Measurements from ENCODE around the gene MESD.
"Not testable (repeated sequence)": the region's sequence is repeated elsewhere in the genome, so short reads cannot be mapped to it uniquely, and the experiment has no call there.

Gene MESD

DNA sequence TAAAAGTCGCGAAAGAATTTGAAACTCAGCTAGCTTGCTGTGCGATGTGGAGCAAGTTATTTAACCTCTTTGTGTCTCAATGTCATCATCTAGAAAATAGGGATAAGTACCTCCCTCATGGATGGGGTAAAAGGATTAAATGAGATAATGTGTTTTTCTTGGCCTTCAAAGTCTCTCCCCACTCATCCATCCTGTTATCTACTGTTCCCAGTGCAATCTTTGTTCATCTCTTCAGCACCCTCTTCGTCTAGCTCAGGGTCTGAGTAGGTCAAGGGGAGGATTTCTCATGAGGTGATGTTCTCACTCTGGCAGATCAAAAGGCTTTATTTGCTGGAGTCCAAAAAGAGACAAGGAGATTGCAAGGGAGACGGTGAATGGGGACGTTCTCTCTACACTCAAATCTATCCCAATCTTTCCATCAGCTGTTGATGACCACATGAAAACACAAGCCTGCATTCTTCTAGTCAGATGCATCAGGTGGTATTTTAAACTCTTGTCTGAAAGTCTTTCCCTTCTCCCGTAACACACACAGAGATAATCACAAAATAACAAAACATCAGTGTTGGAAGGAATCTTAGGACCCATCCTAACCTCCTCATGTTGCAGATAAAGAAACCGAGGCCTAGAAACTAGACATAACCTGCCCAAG, 1.3 kb downstream of the MESD start:
- no peak for DNase-seq

DNA sequence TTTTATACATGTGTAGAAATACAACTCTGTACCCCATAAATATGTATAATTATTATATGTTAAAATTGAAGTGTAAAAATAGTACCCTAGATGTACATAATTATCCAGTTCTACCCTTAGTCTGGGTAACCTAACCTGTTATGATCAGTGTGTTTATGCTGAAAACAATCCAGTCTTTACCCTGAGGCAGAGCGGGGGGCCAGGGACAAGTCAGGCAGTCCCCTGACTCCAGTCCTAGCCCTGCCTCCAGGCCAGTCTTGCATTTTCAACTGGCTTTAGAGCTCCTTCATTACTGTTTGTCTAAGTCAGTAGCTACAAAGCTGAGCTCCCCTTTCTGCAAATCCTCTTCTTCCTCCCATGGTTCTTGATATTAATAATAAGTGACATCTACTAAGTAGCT, 3.1 kb downstream of the MESD start:
- no peak for DNase-seq

DNA sequence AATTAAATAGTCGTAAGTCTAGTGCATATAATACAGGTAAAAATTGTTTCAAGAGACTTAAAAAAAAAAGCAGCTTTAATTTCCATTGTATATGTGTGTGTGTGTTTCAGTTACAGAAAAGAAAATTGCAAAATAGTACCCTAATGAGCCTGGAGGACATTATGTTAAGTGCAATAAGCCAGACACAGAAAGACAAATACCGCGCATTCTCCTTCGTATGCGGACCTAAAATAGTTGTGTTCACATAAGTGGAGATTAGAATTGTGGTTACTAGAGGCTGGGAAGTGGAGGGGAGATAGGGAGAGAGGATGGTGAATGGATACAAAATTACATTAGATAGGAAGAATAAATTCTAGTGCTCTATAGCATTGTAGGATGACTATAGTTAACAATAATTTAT, 3.6 kb downstream of the MESD start:
- DNase-seq = no peak

DNA sequence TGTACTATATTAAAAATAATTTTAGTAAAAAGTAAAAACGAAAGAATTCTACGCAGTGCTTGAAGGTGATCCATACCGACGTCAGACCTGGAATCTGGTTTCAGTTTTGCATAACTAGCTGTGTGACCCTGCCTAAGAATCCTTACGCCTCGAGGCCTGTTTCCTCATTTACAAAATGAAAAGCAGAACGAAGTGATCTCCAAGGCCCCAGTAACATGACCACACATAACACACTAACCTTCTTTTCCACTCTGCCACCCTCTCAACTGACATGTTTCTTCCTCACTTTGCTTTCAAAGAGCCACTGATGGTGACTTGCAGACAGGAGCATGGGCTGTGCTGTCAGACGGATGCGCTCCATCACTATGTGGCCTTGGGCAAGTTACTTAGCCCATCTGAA, 4.8 kb downstream of the MESD start:
- DNase-seq = no peak

DNA sequence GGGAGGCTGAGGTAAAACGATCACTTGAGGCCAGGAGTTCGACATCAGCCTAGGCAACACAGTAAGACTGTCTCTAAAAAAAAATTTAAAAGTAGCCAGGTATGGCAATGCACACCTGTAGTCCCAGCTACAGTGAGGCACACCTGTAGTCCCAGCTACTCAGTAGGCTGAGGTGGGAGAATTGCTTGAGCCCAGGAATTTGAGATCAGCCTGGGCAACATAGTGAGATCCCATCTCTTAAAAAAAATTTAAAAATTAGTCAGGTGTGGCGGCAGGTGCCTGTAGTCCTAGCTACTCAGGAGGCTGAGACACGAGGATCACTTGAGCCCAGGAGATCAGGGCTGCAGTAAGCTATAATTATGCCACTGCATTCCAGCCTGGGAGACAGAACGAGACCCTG, 6.8 kb downstream of the MESD start:
- no peak for DNase-seq

DNA sequence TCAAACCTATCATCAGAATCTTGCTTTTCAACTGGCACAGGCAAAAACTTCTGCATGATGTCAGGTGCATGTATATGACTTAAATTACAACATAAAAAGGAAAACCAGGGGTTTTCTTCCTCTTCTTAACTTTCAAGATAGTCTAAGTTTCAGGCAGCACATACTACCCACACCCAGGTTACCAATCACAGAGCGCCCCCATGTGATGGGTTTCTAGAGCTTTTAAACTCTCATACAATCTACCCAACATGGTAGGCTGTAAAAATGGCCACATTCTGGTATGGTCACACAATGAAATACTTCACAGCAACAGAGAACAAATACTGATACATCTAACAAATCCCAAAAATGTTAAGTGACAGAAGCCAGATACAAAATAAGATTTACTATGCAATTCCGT, 7.4 kb downstream of the MESD start:
- no peak for DNase-seq

DNA sequence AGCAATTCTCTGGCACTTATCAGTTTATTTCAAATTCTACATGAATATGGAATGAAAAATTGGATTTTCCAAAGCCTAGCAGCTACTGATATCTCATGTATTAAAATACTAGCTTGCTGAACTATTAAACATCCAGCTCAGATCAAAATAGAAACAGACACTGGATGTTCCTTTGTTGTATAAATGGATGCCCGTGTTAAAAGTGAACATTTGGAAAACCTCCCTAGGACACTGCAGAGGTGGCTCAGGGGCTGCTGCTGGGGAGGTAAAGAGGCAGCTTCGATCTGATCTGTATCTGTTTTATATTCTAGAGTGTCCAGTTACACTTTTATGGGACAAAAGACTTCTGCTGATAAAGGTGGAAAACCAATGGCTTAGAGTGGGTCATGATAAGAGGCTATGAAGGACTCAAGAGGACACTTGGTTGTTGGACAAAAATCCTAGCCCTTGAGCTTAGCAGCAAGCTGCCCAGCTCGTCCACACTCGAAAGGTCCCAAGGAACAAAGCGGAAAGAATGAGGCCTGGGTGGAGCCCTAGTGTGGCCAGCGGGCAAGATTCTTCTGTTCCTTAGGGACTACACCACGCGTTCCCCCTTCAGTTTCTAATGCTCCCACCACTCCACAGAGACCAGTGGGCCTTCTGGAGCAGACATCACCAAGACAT, 9.9 kb downstream of the MESD start:
- no peak for DNase-seq

DNA sequence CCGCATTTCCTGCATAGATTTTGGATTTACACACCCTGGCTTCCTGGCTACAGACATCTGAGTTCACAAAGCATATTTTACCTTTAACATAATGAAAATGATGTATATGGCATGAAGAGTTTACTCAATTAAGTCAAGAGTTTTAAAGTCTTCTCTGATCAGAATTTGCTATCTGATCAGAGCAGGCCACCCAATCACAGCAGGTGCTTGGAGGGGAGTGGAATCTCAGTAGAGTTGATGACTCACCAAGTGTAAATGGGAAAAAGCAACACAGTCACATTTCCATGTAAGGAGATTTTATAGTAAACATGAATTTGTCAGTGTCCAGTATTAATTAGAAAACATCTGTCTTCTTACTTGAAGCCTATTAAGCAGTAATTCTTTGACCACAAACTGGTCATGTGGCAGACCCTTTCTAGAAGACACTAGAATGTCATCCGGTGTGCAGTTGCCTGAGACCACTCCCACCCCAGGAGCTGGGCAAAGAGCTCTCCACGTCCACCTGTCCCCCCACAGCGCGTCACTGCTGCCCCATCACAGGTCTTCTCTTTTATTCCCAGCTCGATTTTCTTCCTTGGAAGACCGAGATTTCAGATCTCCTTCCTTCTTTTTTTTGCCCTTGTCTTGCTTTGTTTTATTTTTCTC, 10.8 kb downstream of the MESD start:
- no peak for DNase-seq

DNA sequence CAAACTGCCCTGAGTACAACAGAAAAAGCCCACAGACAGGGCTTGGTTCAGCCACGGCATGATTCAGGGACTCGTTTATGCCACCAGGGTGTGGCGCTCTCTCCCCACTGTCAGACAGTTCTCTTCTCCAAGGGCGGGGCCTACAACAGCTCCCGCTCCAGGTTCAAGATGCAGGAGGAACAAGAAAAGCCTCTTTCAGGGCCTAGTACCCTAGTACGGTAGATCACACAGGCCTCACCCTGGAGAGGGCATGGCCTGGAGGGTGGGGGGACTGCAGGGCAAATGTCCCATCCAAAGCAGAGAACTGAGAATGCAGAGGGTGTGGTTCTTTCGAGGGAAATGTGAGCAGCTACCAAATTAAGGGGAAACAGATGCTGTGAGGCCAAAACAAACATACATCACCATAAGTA, 12.0 kb downstream of the MESD start:
- DNase-seq = peak; percentile 13

DNA sequence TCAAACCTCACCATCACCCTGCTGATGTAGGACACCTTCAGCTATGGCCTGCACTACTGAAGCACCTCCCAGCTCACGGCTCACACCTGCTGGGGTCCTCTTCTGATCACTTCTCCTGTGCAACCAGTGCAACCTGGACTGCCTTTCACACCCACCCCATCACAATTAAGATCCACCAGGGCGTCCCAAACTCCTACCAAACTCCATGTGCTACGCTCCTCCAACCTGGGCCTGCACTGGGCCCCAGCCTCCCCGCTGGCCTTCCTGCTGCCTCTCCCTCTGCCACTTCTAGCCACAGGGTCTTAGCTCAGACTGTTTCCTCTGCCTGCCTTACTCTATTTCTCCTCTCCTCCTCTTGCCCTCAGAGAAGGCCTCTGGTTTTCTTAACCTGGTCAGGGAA, 12.8 kb downstream of the MESD start:
- no peak for DNase-seq

DNA sequence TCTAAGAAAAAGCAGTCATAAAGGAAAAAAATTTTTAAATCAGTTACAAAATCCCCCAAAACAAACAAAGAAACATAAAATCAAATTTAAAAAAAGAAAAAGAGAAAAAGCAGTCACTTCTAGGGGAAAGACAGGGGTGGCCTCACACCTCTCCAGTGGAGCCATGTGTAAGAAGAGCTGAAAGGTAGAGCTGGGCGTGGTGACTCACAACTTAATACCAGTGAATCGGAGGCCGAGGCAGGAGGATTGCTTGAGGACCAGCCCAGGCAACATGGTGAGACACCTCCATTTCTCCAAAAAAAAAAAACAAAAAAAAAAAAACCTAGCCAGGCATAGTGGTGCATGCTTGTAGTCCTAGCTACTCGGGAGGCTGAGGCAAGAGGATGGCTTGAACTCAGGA, 14.7 kb downstream of the MESD start:
- DNase-seq = no peak

DNA sequence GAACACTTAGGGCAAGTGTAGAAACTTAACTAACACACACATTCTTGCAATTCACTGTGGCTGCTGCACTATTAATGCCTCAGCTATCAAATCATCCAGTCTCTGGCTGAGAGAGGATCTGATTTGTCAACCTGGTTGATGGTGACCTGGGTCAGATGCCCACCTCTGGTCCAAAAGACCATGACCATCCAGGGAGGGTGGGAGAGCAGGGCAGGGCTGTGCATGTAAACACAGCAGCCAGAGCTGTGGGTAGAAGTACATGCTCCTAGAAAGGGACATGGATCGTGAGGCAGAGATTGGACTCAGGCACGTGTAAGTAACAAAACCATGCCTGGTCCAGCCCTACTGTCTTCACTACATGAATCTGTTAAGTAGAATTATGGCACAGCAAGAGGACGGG, 17.3 kb downstream of the MESD start:
- DNase-seq = no peak

DNA sequence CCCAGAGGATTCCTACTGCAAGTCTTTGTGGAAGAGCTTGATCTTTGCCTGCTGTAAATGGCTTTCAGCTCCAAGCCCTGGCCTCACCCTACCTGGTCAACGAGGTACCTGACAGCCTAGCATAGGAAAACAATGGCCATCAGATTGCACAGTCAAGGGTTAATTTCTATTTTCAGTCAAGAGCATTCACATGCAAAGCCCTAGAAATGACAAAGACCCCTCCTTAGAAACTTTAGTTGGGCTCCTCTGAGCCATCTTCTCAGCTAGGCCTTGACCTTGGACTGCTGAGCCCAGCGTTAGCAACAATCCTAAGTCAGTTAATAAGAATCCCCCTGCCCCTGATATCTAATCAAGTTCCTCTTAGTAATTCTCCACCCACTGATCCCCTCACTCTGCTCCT, 18.5 kb downstream of the MESD start:
- DNase-seq = no peak

DNA sequence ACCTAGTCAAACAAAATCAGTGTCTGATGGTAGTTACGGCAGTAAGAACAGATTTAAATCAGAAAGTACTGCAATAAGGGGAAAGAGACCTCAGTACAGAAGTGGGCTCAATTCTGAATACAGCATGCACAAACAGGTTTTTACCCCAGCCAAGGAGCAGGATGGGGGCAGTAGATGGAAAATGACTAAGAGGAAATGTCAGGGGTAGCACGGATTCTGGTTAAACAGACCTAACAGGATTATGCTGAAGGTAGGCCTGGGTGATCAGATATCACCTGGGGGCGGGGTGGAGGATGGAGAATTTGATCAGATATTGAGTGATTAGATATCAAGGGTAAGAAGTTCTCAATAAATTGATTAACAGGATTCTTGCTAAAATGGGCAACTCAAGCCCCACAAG, 19.0 kb downstream of the MESD start:
- DNase-seq = no peak

DNA sequence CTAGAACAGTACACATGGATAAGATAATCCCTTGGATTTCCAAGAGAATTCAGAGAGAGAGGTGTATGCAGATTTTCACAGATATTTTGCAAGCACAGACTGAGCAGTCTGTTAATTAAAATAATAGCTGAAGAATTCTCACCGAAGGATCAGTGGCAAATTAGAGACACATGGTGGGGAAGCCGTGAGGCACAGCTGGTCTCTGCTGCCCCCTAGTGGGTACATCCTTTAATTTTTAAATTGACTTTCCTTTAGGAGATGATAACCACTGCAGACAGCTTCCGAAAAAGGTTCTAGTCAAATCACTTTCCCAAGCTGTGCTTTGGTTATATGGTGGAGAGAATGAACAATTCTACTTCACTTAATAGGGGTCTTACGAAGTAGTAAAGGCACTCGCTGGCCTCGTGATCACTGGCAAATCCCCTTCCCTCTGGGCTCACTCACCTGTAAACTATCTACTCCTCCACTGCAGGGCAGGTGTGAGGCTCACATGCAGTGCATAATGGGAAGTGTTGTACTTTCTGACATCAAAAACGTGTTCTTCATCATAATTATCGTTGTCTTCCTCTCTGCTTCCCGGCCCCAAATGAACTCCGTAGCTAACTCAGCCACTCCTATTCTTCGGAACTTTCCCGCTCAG, 19.5 kb downstream of the MESD start:
- peak; percentile 46 for DNase-seq

DNA sequence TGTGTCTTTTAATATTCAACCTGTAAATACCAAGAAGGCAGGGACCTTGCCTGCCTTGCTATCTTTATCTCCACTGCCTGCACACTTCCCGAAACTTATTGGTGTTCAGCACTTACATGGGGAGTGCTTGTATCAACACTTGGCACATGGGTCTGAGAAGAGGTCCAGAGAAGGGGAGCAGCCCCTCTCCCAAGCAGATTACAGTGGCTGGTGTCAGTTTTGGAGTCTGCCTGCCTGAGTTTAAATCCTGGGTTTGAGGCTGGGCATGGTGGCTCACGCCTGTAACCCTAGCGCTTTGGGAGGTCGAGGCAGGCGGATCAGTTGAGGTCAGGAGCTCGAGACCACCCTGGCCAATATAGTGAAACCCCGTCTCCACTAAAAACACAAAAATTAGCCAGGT, 20.3 kb downstream of the MESD start:
- no peak for DNase-seq

DNA sequence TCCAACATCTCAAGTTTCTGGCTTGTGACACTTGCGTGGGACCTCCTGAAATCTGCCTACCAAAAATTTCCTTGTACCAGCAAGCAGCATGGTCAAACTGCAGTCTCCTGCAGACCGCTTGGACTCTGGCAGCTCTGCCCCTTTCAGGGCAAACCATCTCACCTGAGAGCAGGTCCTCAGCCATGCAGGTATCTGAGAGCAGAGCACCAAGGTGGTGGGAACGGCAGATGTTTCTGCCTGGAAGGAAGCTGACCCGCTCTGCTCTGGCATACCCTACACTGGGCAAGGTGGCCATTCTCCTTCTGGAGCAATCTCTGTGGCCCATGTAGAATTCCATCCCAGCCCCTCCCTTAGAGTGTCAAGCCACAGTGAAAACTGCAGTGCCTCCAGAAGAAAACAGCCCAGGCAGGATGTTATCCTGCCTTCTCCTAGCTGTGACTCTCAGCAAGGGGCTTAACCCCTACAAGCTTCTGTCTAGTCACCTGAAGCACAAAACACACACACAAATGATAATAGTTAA, 21.6 kb downstream of the MESD start:
- no peak for DNase-seq

DNA sequence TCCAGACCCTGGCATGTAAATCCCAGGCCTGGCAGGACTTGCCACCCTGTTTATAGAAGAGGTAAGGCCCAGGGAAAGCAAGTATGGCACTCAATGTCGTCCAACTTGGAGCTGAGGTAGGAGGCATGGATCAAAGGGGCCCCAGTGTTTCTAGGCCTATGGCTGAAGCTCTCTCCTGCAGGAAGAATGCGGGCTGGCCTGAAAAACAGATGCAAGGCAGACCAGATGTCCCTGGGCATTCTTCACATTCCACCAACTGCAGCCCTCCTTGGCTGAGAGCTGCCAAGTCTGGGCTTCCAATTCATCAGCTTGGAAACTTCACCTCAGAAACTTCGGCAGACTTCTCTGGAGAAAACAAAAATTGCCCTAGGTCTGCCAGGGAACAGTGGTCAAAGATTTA, 22.2 kb downstream of the MESD start:
- DNase-seq = no peak

DNA sequence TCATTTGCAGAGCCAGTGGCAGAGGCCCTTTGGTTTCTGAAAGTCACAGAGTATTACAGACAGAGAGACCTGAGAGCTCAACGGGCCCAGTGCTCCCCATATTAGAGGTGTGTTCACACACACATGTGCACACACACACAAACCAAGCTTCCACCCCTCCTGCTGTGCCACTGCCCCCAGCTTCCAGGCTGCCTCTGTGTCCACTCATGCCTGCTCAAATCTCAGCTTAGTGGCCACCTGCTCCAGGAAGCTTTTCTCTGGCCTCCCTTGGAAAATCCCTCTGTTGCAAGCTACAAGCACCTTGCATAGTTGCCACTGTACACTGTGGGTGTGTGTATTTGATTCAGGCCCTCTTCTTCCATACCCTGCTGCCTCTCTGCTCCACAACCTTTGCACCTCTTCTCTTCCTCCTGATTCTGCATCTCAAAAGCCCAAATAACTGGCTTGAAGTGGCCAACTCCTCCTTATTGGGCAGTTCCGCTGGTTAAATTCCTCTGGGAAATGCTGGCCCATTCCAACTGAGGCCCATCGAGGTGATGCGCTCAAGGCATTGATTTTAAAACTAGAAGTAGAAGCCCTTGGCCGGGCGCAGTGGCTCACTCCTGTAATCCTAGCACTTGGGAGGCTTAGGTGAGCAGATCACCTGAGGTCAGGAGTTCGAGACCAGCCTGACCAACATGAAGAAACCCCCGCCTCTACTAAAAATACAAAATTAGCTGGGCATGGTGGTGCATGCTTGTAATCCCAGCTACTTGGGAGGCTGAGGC, 23.0 kb downstream of the MESD start:
- no peak for DNase-seq

DNA sequence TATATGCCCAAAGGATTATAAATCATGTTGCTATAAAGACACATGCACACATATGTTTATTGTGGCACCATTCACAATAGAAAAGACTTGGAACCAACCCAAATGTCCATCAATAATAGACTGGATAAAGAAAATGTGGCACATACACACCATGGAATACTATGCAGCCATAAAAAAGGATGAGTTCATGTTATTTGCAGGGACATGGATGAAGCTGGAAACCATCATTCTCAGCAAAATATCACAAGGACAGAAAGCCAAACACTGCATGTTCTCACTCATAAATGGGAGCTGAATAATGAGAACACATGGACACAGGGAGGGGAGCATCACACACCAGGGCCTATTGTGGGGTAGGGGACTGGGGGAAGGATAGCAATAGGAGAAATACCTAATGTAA, 24.2 kb downstream of the MESD start:
- not testable (repeated sequence) for DNase-seq

DNA sequence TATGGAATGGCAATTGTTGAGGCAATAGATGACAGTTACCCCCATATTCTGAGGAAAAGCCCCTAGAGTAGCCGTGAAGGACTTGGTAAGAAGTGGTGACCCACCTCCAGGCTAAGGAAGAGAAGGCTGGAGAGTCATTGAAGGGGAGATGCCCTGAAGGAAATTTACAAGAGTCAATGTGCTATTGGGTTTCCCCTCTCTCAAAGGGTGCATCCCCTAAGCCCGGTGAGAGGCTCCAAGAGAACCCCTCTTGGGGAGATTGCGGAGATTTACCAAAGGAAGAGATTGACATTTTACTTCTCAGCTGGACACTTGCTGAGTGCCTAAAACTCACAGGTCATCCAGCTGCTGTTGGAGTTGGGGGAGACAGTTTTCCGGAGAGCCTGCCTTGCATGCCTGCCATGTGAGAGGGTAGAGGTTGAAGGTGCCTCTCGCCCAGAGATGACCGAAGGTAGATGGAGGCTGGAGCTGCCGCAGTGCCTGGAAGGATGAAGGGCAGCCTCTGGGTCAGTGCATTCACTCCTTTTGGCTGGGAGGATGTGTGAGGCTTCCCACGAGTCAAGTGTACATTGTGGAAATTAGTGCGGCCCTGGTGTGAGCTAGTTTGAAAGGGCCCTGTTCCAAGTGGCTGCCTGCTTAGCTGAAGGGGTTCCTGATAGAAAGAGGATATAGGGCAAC, 30.7 kb downstream of the MESD start:
- DNase-seq = no peak

DNA sequence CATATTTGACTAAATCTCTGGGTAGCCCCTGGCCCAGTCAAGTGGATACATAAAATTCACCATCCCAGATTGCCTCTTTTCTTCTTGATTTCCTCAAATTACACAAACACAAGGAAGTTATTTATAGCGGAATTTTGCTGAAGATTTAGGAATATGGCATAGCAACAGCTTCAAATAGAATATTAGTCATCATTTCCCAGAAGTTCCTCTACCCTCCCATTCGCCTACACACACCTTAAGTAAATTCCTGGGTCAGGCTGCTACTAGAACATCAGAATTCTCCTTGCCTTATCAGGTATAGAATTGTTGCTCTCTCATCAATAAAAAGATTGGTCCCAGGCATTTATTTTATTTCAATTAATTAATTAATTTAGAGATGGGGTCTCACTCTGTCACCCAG, 31.6 kb downstream of the MESD start:
- DNase-seq = no peak

DNA sequence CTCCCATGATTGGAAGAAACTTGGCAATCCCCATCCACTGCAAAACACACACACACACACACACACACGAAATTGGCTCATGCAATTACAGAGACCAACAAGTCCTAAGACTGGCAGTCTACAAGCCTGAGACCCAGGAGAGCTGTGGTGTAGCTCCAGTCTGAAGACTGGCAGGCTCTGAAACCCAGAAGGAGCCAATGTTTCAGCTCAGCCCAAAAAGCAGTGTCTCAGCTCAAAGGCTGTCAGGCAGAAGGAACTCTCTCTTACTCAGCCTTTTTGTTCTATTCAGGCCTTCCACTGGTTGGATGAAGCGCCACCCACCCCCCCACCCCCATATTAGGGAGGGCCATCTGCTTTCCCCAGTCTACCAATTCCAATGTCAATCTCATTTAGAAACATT, 32.1 kb downstream of the MESD start:
- DNase-seq = no peak

Data from NCI-H1048 (cell line).